Rectal smooth muscle tissue (tissue), 1 donor: ENCODE measurements around the gene KCNIP3.

Experiments
- H3K27ac ChIP-seq: one replicate; pipeline ENCODE4 v1.7.0; 2013; ENCODE audit warnings: low read depth, low read length, inconsistent platforms
- H3K27me3 ChIP-seq: one replicate; pipeline ENCODE4 v1.7.0; 2013; ENCODE audit warnings: low read length; ENCODE audit not compliant: control insufficient read depth, insufficient read depth
- H3K36me3 ChIP-seq: one replicate; pipeline ENCODE4 v1.7.0; 2013; ENCODE audit warnings: low read length; ENCODE audit not compliant: control insufficient read depth, insufficient read depth
- H3K4me1 ChIP-seq: one replicate; pipeline ENCODE4 v1.7.0; 2013; ENCODE audit warnings: low read length; ENCODE audit not compliant: control insufficient read depth, insufficient read depth
- H3K4me3 ChIP-seq: one replicate; pipeline ENCODE4 v1.7.0; 2013; ENCODE audit warnings: low read length
- H3K9ac ChIP-seq: one replicate; pipeline ENCODE4 v1.7.0; 2013; ENCODE audit warnings: low read length

KCNIP3 gene

GRCh38 chr2:95320986-95321767 is 24.0 kb downstream of the KCNIP3 start:
- no peaks in the 10 kb centered on the region for H3K4me1 ChIP-seq
- no peak overlapping the region for H3K4me3 ChIP-seq
- no peaks in the 10 kb centered on the region for H3K27me3 ChIP-seq
- H3K27ac ChIP-seq, result no peak overlapping the region
- H3K9ac ChIP-seq, result no peak overlapping the region
- H3K36me3 ChIP-seq, result no peaks in the 10 kb centered on the region

GRCh38 chr2:95323347-95324155 is 26.4 kb downstream of the KCNIP3 start:
- Histone ChIP-seq H3K4me1 (no peaks in the 10 kb centered on the region), H3K27me3 (no peaks in the 10 kb centered on the region), H3K27ac (no peak overlapping the region), H3K4me3 (no peak overlapping the region), H3K9ac (no peak overlapping the region), H3K36me3 (no peaks in the 10 kb centered on the region)

- no peak overlapping the region for H3K27ac ChIP-seq
- no peaks in the 10 kb centered on the region for H3K27me3 ChIP-seq
- H3K4me3 ChIP-seq, result no peak overlapping the region
- no peaks in the 10 kb centered on the region for H3K36me3 ChIP-seq
- H3K9ac ChIP-seq, result no peak overlapping the region
- no peaks in the 10 kb centered on the region for H3K4me1 ChIP-seq
These were observed 27.9 kb downstream of the KCNIP3 start for GRCh38 chr2:95325026-95325425.

GRCh38 chr2:95325590-95326432 is 28.7 kb downstream of the KCNIP3 start:
- Histone ChIP-seq H3K27me3 (no peaks in the 10 kb centered on the region), H3K36me3 (no peaks in the 10 kb centered on the region), H3K4me1 (no peaks in the 10 kb centered on the region), H3K9ac (no peak overlapping the region), H3K4me3 (no peak overlapping the region), H3K27ac (no peak overlapping the region)

- no peaks in the 10 kb centered on the region for H3K4me1 ChIP-seq
- H3K9ac ChIP-seq, result no peak overlapping the region
- no peaks in the 10 kb centered on the region for H3K36me3 ChIP-seq
These were observed 29.4 kb downstream of the KCNIP3 start for GRCh38 chr2:95326433-95327140.

GRCh38 chr2:95327861-95328260 is 30.7 kb downstream of the KCNIP3 start:
- Histone ChIP-seq H3K27ac (no peak overlapping the region), H3K4me1 (no peaks in the 10 kb centered on the region), H3K4me3 (no peak overlapping the region), H3K9ac (no peak overlapping the region), H3K27me3 (no peaks in the 10 kb centered on the region), H3K36me3 (no peaks in the 10 kb centered on the region)

More at GRCh38 chr2:95326433-95327140, 29.4 kb downstream of the KCNIP3 start:
- Histone ChIP-seq H3K27me3 (no peaks in the 10 kb centered on the region), H3K4me3 (no peak overlapping the region), H3K27ac (no peak overlapping the region)

GRCh38 chr2:95328358-95329125 is 31.4 kb downstream of the KCNIP3 start:
- H3K9ac ChIP-seq, result no peak overlapping the region
- no peak overlapping the region for H3K27ac ChIP-seq
- no peak overlapping the region for H3K4me3 ChIP-seq
- no peaks in the 10 kb centered on the region for H3K27me3 ChIP-seq
- H3K4me1 ChIP-seq, result peaks cover 3% of the 10 kb centered on the region
- no peaks in the 10 kb centered on the region for H3K36me3 ChIP-seq

- Histone ChIP-seq H3K4me3 (no peak overlapping the region), H3K4me1 (peaks cover 10% of the 10 kb centered on the region), H3K36me3 (no peaks in the 10 kb centered on the region), H3K27me3 (no peaks in the 10 kb centered on the region), H3K9ac (no peak overlapping the region), H3K27ac (no peak overlapping the region)
These were observed 32.3 kb downstream of the KCNIP3 start for GRCh38 chr2:95329401-95329800.

- Histone ChIP-seq H3K4me1 (peaks cover 13% of the 10 kb centered on the region), H3K4me3 (no peak overlapping the region), H3K9ac (no peak overlapping the region), H3K36me3 (no peaks in the 10 kb centered on the region), H3K27me3 (no peaks in the 10 kb centered on the region), H3K27ac (no peak overlapping the region)
These were observed 33.0 kb downstream of the KCNIP3 start for GRCh38 chr2:95329891-95330793.

GRCh38 chr2:95330794-95331338 is 33.7 kb downstream of the KCNIP3 start:
- H3K27ac ChIP-seq, result no peak overlapping the region
- peaks cover 13% of the 10 kb centered on the region for H3K4me1 ChIP-seq
- no peaks in the 10 kb centered on the region for H3K27me3 ChIP-seq
- H3K36me3 ChIP-seq, result no peaks in the 10 kb centered on the region
- no peak overlapping the region for H3K4me3 ChIP-seq
- no peak overlapping the region for H3K9ac ChIP-seq
